HL-60/S4 treated with retinoic acid at 250 ng/mL for 4 days and 3 days (cell line): ENCODE measurements around the gene EEF1A2.

Source experiments
- in situ Hi-C: fragments of 300-500 bp; cut with MboI; formaldehyde crosslinking; loops from 2 replicates; pipeline ENCODE4 v1.7.0; 2022; ENCODE audit warnings: low sequenced_read_pairs

The EEF1A2 gene

GRCh38 chr20:63456429-63457284 is 42.2 kb downstream of the EEF1A2 start:
- in situ Hi-C loops, result no loop called here

- in situ Hi-C loops, result no loop called here
Observed at GRCh38 chr20:63455568-63455859, 43.4 kb downstream of the EEF1A2 start.

- in situ Hi-C loops, result no loop called here
Observed at GRCh38 chr20:63454731-63455567, 43.9 kb downstream of the EEF1A2 start.

DNA sequence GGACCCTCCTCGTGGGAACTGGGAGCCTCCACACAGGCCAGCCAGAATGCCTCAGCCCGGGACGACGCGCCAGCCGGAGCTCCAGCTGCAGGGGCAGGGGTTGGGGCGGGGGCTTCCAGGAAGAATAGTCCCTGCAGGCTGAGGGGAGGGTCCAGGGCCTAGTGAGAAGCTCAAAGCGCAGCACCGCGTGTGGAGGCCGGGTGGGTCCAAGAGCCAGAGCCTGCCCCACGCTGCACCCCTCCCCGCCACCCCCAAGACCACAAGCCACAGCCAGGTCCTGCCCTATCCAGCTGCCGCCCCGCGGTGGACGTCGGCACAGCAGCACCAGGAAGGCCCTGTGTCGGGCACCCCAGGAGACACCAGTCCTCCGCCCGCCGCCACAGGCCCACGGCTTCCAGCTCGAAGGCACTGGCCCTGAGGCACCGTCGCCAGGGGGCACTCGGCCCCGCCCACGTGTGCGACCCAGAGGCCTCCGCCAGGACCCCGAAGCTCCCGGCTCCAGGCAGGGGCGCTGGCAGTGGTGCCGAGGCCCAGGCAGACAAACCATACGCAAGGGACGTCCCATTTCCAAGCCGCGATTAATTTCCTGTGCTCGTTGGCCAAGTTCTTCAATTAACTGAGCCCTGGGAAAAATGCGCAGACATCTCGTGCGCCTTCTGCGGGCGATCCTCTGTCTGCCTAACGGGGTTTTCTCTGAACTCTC is 45.9 kb downstream of the EEF1A2 start:
- in situ Hi-C loops, result no loop called here

GRCh38 chr20:63452341-63452740 is 46.5 kb downstream of the EEF1A2 start:
- in situ Hi-C loops, result no loop called here

GRCh38 chr20:63451821-63452220 is 47.1 kb downstream of the EEF1A2 start:
- in situ Hi-C loops, result no loop called here

- in situ Hi-C loops, result no loop called here
Observed at GRCh38 chr20:63449796-63450730, 48.8 kb downstream of the EEF1A2 start.

DNA sequence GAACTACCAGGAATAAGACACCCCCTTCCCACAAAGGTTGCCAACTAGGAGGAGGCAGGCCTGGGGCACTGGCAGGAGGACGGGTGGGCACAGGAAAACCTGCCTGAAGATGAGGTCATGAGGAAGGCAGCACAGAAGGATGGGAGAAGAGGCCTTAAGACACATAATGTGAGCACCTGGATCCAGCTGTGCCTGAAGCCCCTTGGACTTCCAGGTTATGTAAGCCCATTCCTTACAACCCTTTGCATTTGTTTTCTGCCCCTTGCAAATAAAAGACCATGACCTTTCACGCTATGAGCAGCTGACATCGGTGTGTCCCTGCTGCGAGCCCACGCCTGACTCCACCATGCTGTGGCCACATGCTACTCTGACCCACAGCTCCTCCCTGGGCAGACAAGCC is 49.9 kb downstream of the EEF1A2 start:
- in situ Hi-C loops, result no loop called here

DNA sequence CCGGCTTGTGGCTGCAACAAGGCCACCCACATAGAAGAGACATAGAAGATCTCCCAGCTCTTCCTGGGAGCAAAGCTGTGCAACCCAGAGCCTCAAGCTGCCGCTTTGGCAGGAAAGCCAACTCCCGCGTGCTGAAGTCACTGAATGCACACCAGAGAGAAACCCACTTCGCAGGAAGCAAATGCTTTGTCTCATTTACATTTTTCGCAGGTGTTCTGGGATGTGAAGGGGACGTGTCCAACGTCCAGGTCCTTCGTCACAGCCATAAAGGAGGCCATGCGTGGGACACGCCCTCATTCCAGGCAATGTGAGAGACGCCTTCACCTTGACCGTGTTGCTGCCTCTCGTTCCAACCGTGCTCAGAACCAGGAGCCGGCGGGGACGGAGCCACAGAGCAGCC is 50.9 kb downstream of the EEF1A2 start:
- in situ Hi-C loops, result no loop called here

DNA sequence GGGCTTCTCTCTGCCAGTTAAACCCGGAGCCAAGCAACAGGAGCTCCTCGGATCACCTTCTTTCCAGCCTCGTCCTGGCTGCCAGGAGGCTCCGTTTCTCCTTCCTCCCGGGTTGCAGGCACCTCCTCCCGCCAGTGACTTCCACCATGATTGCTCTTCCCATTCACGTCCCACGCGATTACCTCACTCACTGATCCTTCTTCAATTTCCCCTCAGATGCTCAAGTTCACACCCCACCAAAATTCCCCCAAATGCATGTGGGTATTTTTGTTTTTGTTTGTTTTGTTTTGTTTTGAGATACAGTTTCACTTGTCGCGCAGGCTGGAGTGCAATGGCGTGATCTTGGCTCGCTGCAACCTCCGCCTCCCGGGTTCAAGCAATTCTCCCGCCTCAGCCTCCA is 51.6 kb downstream of the EEF1A2 start:
- in situ Hi-C loops, result no loop called here

DNA sequence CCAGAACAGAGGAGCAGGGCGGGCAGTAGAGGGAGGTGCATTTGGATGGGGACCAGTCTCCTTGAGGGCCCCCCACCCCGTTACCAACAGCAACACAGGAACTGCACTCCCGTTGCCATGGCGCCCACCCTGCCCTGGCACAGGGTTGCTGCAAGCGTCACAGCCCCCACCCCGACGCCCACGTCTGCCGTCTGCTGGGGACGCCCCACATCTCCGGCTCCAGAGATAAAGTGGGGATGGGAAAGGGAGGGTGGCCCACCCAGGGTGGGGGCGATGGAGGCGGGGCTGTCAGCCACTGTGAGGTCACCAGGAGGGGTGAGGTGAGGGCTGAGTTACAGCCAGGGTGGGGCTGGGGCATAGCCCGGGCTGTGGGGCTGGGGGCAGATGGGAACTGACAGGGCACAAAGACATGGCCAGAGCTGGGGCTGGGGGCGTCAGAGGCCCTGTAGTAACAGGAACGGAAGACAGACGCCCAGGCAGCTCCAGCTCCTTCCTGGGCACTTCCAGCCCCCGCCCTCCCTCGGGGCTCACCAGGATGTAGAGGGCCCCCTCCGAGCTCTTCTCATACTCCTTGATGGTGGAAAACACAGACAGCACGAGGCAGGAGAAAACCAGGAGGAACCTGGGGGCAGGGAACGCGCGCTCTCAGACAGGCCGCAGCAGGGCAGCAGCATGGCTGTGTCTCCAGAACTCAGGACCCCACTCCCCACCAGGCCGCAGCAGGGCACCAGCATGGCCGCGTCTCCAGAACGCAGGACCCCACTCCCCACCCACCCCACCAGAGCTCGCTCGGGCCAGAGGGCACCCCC is 52.5 kb downstream of the EEF1A2 start:
- in situ Hi-C loops, result no loop called here

GRCh38 chr20:63445075-63445734 is 53.7 kb downstream of the EEF1A2 start:
- in situ Hi-C loops, result no loop called here

DNA sequence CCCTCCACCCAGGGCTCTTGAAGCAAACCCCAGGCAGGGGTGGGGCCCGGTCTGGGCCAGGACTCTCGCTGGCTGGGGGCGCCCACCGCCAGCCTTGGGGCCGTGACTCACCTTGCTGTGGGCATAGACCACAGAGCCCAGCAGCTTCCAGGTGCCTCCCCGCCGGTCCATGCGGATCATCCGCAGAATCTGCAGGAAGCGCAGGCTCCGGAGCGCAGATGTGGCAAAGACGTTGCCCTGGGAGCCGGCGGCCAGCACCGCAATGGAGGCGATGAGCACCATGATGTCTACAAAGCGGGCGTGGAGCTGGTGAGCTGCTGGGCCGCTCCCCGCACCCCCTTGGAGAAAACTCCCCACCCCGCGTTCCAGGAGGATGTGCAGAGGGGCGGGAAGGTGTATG is 54.3 kb downstream of the EEF1A2 start:
- in situ Hi-C loops, result no loop called here

DNA sequence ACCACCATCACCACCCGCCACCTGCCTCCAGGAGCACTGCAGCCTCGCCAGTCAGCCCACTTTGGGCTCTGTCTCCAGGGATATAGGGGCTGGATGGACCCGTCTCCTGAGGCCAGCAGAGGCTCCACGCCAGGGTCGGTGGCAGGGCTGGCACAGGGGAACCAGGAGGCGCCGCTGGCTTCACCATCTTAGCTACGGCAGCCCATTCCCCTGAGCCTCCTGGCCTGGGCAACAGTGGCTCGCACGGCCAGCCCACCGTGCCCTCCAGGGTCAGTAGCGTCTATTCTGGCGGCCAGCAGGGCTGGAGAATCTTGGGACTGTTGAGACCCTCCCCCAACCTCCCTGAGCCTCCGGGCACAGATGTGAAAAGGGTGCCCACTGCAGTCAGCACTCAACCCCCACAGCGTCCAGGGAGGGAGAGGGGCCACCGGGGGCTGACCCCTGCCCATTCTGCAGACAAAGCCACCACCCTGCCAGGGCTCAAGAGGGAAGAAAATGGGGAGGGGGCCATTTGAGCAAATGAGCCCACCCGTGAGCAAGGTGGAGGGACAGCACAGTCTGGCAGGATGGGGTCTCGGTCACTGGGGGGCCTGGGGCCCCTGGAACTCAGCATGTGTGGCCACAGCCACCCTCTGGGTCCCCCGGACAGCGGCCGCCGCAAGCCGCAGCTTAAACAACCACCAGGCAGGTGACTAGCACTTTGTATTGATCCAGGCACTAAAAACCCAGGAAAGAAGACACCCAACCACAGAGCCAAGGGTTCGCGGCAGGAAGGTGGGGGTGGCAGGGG is 55.1 kb downstream of the EEF1A2 start:
- in situ Hi-C loops, result no loop called here

- in situ Hi-C loops, result no loop called here
Observed at GRCh38 chr20:63442100-63442493, 56.8 kb downstream of the EEF1A2 start.

GRCh38 chr20:63441136-63442099 is 57.5 kb downstream of the EEF1A2 start:
- in situ Hi-C loops, result no loop called here

DNA sequence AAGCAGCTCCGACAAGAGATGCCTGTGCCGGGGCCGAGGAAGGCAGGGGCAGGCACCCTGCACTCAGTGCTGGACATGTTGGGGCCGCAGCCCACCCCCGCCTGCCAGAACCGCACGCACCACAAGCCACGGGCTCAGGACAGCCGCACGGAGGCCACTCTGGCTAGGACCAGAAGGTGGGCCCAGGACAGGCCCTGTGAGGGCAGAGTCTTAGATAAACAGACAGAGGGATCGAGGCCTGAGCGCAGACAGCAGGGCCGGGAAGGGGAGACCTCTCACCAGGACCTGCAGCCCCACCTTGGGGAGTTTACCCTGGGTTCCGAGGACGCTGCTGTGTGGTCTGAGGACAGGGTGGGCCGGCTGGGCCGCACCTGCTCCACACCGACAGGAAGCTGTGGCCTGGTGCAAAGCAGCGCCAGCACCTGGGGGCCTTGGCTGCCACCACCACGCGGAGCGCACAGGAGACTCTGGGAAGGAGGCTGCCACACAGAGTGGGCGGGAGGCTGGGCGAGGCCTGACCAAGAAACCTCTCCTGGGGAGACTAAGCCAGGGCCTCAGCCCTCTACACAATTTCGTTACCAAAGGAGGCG is 58.4 kb downstream of the EEF1A2 start:
- in situ Hi-C loops, result no loop called here
